ENCODE measurements around the gene GLRA2. TPM values are rescaled to one million over a fixed set of nuclear protein-coding genes. Genes with fewer than 3 reads are reported as not detected.

The GLRA2 gene
- polyA plus RNA-seq, 1 experiment: not detected

DNA sequence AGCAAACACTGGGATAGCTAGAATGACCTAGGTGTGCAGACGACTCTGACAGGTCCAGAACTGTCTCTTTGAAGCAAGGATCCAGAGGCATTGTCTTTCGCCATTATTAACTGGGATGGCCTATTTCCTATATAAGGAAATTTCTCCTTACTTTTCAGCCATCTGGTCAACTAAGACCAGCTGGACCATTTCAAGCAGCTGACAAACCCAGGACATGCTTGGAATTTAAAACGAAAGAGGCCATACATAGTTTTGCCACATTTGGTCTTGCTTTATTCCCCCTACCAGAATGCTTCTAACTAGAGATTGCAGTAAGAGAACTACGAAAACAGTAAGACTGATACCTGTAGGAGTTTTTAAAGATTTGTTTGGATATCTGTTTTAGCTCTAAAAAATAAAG lies 87.0 kb downstream of the GLRA2 start:
- Histone ChIP-seq H3K4me3 (ENCODE audit: low read depth, low read length) (no peak overlapping the region), H3K27me3 (ENCODE audit: control insufficient read depth, insufficient read depth, low read length) (no peaks in the 10 kb centered on the region), H3K36me3 (ENCODE audit: control insufficient read depth, insufficient read depth, low read length) (no peaks in the 10 kb centered on the region)
- ChIA-PET CTCF (interaction anchor here (1.1 kb wide), 1 partner anchor 9 kb away, joined by 3 read pairs; no protein-coding TSS in a partner anchor), POLR2A (no interaction called here)
- TF ChIP-seq, protein P1, sequence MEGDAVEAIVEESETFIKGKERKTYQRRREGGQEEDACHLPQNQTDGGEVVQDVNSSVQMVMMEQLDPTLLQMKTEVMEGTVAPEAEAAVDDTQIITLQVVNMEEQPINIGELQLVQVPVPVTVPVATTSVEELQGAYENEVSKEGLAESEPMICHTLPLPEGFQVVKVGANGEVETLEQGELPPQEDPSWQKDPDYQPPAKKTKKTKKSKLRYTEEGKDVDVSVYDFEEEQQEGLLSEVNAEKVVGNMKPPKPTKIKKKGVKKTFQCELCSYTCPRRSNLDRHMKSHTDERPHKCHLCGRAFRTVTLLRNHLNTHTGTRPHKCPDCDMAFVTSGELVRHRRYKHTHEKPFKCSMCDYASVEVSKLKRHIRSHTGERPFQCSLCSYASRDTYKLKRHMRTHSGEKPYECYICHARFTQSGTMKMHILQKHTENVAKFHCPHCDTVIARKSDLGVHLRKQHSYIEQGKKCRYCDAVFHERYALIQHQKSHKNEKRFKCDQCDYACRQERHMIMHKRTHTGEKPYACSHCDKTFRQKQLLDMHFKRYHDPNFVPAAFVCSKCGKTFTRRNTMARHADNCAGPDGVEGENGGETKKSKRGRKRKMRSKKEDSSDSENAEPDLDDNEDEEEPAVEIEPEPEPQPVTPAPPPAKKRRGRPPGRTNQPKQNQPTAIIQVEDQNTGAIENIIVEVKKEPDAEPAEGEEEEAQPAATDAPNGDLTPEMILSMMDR (IDR thresholded peaks at IDR 0.05; ENCODE audit: insufficient read depth, low read depth, low read length): no peak
- DNase-seq (ENCODE audit: low read depth): no peak

DNA sequence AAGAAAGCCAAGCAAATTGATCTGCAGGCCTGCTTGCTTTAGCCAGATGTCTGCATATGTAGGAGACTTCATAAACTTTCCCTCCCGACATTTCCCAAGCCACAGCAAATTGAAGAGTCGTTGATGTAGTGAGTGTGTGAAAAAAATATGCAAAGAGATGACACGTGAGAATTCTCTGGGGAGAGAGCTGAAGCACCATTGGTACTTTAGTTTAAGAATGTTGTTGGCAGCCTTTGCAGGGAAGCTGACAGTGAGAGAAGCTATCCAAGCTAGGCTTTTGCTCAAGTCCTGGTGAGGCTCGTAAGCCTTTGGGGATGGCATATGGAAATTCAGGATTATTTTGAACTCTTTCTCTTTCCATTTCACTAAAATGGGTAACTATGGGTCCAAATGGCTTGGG lies 87.5 kb downstream of the GLRA2 start:
- CTCF ChIA-PET: interaction anchor here (1.1 to 1.4 kb wide), 2 partner anchors 9 to 88 kb away, joined by 3 to 4 read pairs; no protein-coding TSS in a partner anchor

DNA sequence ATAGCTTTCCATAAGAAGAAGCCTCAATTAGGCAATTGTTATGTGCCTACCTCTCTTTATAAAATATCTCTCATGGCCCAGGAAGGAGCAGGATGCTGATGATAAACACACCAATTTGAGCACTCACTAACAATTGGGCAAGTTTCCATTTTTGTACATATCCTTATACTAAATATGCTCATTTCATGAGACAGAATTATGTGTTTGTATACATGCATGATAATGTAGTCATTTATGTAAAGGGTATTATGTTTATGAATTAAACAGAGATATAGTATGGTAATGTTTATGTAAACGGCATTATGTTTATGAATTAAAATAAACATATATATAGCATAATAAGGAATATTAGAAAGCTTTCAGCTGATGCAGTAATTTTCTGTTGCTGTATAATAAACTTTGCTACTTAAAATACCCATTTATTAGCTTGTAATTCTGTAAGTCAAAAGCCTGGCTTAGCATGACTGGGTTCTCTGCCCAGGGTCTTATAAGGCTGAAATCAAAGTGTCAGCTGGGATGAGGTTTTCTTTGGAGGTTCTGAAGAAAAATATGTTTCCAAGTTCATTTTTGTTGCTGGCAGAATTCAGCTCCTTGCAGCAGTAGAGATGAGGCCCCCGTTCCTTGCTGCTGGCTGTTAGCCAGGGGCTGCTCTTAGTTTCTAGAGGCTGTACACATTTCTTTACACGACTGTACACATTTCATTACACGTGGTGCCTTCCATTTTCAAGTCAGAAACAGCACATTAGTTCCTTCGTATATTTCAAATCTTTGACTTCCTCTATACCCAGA lies 89.0 kb downstream of the GLRA2 start:
- no peak for DNase-seq (ENCODE audit: low read depth)
- ChIA-PET CTCF (interaction anchor here (1.4 kb wide), 2 partner anchors 9 to 90 kb away, joined by 3 to 4 read pairs; no protein-coding TSS in a partner anchor), POLR2A (no interaction called here)
- Histone ChIP-seq H3K27me3 (ENCODE audit: control insufficient read depth, insufficient read depth, low read length) (no peaks in the 10 kb centered on the region), H3K36me3 (ENCODE audit: control insufficient read depth, insufficient read depth, low read length) (no peaks in the 10 kb centered on the region), H3K4me3 (ENCODE audit: low read depth, low read length) (no peak overlapping the region)
- TF ChIP-seq, protein P1 (IDR thresholded peaks at IDR 0.05; ENCODE audit: insufficient read depth, low read depth, low read length): no peak

More for the DNA sequence above, 87.5 kb downstream of the GLRA2 start:
- Histone ChIP-seq H3K36me3 (ENCODE audit: control insufficient read depth, insufficient read depth, low read length) (no peaks in the 10 kb centered on the region), H3K27me3 (ENCODE audit: control insufficient read depth, insufficient read depth, low read length) (no peaks in the 10 kb centered on the region), H3K4me3 (ENCODE audit: low read depth, low read length) (no peak overlapping the region)
- POLR2A ChIA-PET: no interaction called here
- TF ChIP-seq, protein P1 (IDR thresholded peaks at IDR 0.05; ENCODE audit: insufficient read depth, low read depth, low read length): no peak
- DNase-seq (ENCODE audit: low read depth): no peak

DNA sequence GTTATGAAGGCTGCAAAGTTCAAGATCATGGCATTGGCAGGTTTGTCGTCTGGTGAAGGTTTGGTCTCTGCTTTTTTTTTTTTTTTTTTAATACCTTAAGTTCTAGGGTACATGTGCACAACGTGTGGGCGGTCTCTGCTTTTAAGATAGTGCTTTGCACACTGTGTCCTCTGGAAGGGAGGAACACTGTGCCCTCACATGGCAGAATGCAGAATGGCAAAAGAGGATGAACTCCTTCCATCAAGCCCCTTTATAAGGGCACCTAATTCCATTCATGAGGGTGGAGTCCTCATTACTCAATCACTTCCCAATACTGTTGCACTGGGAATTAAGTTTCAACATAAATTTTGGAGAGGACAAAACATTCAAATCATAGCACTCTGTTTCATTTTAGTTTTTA lies 101.4 kb downstream of the GLRA2 start:
- TF ChIP-seq, protein P1 (IDR thresholded peaks at IDR 0.05; ENCODE audit: insufficient read depth, low read depth, low read length): no peak
- CTCF ChIA-PET: no interaction called here

DNA sequence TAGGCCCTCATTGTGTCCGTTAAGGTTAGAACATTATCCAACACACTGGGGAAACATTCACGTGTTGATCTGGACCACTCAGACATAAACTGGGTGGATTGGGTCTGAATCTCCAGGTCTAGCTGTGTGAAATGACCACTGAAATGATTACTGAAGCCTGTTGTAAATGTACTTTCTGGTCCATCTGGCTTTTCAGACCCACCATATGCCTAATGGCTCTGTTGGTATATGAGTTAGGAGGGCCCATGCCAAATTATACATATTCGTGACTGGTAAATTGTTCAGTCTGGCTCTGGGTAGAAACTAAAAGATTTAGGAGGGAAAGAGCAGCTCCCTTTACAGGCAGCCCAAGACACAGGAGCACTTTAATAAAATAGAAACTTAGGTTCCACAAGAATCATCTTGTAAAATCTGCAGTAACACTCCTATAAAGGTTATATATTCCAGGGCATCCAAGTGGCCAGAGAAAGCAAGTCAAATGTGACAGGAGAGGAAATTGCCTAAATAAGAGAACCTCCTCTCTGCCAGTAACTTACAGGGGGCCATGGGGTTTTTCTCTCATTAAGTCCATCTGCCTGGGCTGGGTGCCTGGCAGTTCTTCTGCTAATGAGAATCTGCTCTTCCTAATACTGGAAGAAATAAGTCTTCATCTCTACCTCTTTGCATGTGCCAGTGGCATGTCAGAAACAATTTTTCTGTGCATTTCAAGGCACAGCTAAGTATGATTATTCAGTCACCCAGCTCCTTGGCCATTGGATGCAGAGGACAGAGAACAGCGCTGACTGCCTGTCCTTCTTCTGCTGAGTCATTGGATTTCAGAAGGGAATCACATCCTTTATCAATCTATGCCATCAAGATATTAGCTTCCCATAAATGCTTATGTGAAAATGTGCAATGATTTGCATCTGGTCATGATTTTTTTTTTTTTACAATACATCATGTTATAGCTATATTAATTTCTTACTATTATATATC lies 112.6 kb downstream of the GLRA2 start:
- H3K36me3 ChIP-seq (ENCODE audit: control insufficient read depth, insufficient read depth, low read length): no peaks in the 10 kb centered on the region
- POLR2A ChIA-PET: no interaction called here
- DNase-seq (ENCODE audit: low read depth): no peak
- no peak overlapping the region for H3K4me3 ChIP-seq (ENCODE audit: low read depth, low read length)
- CTCF ChIA-PET: no interaction called here
- no peaks in the 10 kb centered on the region for H3K27me3 ChIP-seq (ENCODE audit: control insufficient read depth, insufficient read depth, low read length)
- TF ChIP-seq, protein P1 (IDR thresholded peaks at IDR 0.05; ENCODE audit: insufficient read depth, low read depth, low read length): no peak

More for the DNA sequence above, 101.4 kb downstream of the GLRA2 start:
- POLR2A ChIA-PET: no interaction called here
- DNase-seq (ENCODE audit: low read depth): no peak
- Histone ChIP-seq H3K27me3 (ENCODE audit: control insufficient read depth, insufficient read depth, low read length) (no peaks in the 10 kb centered on the region), H3K36me3 (ENCODE audit: control insufficient read depth, insufficient read depth, low read length) (no peaks in the 10 kb centered on the region), H3K4me3 (ENCODE audit: low read depth, low read length) (no peak overlapping the region)
